ENCODE data around the gene DDX28. TPM values are rescaled to one million over a fixed set of nuclear protein-coding genes. Genes with fewer than 3 reads are reported as not detected.
A peak's percentile ranks its signal among the peaks of the same experiment; 100 is the strongest.

DDX28 gene
- 11.2 TPM for total RNA-seq

DNA sequence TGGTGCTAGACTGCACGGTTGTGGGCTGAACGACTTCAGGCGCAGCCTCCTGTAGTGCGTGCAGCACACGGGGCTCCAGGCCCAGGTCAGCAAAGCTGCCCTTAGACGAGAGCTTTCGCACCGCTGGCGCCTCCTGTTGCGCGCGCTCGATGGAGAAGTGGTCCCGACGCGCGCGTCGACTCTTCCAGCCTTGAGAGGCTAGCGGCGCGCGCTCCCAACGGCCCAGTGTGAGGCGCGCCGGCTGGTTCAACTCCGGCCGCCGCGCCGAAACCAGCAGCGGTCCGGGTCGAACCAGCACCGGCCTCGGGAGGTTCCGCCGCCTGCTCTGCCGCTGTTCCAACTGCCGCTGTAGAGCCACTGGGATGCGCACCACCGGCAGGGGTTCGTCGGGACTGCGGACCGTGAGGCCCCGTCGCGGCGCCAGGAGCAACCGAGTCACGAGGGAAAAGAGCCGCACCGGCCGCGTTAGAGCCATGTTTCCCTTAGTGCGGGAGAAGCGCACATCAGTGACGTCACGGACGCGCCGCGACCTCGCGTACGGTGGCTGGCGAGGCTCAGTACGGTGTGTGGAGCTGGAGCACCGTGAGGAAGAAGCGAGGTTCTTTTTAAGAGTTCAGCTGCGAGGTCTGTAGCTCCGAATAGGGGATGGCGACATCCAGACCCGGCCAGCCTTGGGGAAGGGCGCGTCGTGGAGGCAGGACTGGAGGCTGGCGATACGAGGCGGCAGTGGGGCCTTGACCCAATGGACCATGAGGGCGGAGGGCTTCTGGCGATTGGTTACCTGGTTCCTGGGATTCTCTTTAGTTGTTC is at the start of gene DDX28, which contains the start of gene DUS2:
Gene DDX28, minus strand, starts transcription at position 505 of the 810 bp plus-strand sequence. Its CDS starts 30 bp downstream, at position 475.
Gene DUS2, plus strand, starts transcription at position 557 of the 810 bp plus-strand sequence. CDS start 14,740 bp downstream, outside the sequence.
- DNase-seq: peak; percentile 86

- DNase-seq: no peak
Observed at GRCh38 chr16:68072038-68072695, 49.1 kb upstream of the DDX28 start.

DNA sequence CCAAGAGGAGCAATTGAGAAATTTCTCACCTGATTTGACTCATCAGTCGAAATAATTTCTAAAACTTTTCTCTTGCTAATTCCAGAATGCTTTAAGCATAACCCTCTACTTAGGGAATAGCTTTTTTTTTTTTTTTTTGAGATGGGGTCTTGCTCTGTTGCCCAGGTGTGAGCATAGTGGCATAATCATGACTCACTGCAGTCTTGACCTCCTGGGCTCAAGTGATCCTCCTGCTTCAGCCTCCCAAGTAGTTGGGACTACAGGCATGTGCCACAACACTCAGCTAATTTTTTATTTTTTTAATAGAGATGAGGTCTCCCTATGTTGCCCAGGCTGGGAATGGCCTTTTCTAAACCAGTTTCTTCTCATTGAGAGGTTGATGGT is 48.5 kb upstream of the DDX28 start:
- no peak for DNase-seq

- no peak for DNase-seq
Observed at GRCh38 chr16:68070806-68071517, 47.9 kb upstream of the DDX28 start.

DNA sequence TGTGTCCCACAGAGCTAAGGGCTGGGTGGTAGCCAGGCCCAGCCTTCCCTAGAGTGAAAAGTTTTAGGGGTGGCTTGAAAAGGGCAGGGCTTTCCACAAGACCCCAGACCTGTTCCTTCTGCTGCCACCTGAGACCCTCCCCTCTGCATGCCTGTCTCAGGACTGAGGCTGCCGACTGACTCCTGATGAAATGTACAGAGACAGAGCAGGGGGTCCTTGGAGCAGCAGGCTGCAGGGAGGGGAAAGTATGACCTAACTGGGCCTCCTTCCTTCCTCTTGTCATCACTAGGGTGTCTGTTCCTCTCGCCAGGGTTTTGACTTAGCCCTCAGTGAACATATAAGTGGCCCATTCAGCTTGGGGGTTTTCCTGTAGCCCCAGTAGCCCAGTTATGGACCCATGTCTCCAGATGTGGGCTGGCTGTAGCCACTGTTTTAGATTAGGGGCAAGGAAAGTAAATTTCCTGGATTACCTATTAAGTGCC is 47.3 kb upstream of the DDX28 start:
- no peak for DNase-seq

- DNase-seq: no peak
Observed at GRCh38 chr16:68069511-68070248, 46.6 kb upstream of the DDX28 start.

- DNase-seq: no peak
Observed at GRCh38 chr16:68068926-68069325, 45.9 kb upstream of the DDX28 start.

- DNase-seq: no peak
Observed at GRCh38 chr16:68066763-68067162, 43.7 kb upstream of the DDX28 start.

- DNase-seq: no peak
Observed at GRCh38 chr16:68065716-68066305, 42.8 kb upstream of the DDX28 start.

- DNase-seq: peak; percentile 23
Observed at GRCh38 chr16:68064791-68065365, 41.8 kb upstream of the DDX28 start.

GRCh38 chr16:68062910-68063393 is 39.9 kb upstream of the DDX28 start:
- DNase-seq: no peak

DNA sequence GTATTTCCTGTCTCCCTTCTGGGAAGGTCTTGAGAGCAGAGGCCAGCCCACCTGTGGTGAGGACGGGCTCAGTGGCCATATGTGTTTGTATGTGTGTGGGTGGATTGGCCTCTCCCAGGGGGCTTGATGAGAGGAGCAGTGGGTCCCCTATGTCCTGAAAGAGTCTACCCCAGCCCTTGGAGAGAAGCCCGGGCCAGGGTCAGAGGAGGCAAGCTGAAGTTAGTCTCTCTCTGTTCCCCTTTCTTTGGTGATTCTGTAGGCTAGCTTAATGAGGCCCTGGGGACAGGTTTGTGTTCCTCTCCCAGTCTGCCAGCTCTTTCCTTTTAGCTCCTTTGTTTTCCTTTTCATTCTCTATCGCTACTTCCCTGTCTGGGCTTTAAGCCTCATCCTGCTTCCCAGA is 38.4 kb upstream of the DDX28 start:
- DNase-seq: no peak

- DNase-seq: no peak
Observed at GRCh38 chr16:68059804-68060203, 36.8 kb upstream of the DDX28 start.

GRCh38 chr16:68055395-68055794 is 32.4 kb upstream of the DDX28 start:
- no peak for DNase-seq

GRCh38 chr16:68049449-68049848 is 26.4 kb upstream of the DDX28 start:
- no peak for DNase-seq

GRCh38 chr16:68047987-68048386 is 25.0 kb upstream of the DDX28 start:
- no peak for DNase-seq

- DNase-seq: no peak
Observed at GRCh38 chr16:68046106-68046505, 23.1 kb upstream of the DDX28 start.

- DNase-seq: no peak
Observed at GRCh38 chr16:68041783-68042182, 18.8 kb upstream of the DDX28 start.

GRCh38 chr16:68040506-68041288 is 17.7 kb upstream of the DDX28 start:
- DNase-seq: peak; percentile 41

DNA sequence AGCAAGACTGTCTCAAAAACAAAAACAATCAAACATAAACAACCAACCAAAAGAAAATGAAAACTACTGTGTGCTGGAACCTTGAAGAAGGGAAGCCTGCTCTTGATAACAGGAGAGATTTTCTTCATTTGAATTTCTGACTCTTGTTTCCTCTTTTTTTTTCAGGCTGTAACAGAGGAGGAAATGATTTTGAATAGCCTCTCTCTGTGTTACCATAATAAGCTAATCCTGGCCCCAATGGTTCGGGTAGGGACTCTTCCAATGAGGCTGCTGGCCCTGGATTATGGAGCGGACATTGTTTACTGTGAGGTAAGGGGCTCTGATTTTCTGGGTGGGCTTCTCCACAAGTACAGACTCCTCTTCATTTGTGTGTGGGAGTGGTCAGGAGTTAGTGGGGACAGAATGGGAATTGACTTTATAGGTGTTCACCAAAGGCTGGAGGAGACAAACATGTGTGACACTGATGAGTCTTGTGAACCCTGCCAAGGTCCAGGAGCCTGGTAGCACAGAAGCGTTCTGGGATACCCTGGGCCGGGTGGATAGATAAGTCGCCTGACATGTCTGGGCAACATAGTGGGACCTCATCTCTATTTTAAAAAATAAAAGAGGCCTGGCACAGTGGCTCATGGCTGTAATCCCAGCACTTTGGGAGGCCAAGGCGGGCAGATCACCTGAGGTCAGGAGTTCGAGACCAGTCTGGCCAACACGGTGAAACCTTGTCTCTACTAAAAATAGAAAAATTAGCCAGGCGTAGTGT is 15.0 kb upstream of the DDX28 start:
- no peak for DNase-seq
